Measurements from ENCODE around the gene HOXA2. TPM values are rescaled to one million over a fixed set of nuclear protein-coding genes. Genes with fewer than 3 reads are reported as not detected.

The HOXA2 gene
- polyA plus RNA-seq, 1 experiment, result 0.09 TPM

- no peak for DNase-seq (ENCODE audit: low read depth)
- Histone ChIP-seq H3K36me3 (ENCODE audit: control insufficient read depth, insufficient read depth, low read length) (no peaks in the 10 kb centered on the region), H3K27me3 (ENCODE audit: control insufficient read depth, insufficient read depth, low read length) (peaks cover 2% of the 10 kb centered on the region), H3K4me3 (ENCODE audit: low read depth, low read length) (no peak overlapping the region)
- ChIA-PET CTCF (no interaction called here), POLR2A (no interaction called here)
- TF ChIP-seq, protein P1, sequence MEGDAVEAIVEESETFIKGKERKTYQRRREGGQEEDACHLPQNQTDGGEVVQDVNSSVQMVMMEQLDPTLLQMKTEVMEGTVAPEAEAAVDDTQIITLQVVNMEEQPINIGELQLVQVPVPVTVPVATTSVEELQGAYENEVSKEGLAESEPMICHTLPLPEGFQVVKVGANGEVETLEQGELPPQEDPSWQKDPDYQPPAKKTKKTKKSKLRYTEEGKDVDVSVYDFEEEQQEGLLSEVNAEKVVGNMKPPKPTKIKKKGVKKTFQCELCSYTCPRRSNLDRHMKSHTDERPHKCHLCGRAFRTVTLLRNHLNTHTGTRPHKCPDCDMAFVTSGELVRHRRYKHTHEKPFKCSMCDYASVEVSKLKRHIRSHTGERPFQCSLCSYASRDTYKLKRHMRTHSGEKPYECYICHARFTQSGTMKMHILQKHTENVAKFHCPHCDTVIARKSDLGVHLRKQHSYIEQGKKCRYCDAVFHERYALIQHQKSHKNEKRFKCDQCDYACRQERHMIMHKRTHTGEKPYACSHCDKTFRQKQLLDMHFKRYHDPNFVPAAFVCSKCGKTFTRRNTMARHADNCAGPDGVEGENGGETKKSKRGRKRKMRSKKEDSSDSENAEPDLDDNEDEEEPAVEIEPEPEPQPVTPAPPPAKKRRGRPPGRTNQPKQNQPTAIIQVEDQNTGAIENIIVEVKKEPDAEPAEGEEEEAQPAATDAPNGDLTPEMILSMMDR (IDR thresholded peaks at IDR 0.05; ENCODE audit: insufficient read depth, low read depth, low read length), result no peak
Observed at GRCh38 chr7:27098578-27099451, 3.7 kb downstream of the HOXA2 start.

- Histone ChIP-seq H3K27me3 (ENCODE audit: control insufficient read depth, insufficient read depth, low read length) (no peaks in the 10 kb centered on the region), H3K4me3 (ENCODE audit: low read depth, low read length) (no peak overlapping the region), H3K36me3 (ENCODE audit: control insufficient read depth, insufficient read depth, low read length) (no peaks in the 10 kb centered on the region)
- POLR2A ChIA-PET, result no interaction called here
- no peak for DNase-seq (ENCODE audit: low read depth)
- CTCF ChIA-PET, result no interaction called here
- TF ChIP-seq, protein P1 (IDR thresholded peaks at IDR 0.05; ENCODE audit: insufficient read depth, low read depth, low read length), result no peak
Observed at GRCh38 chr7:27097686-27098577, 4.6 kb downstream of the HOXA2 start.

- Histone ChIP-seq H3K36me3 (ENCODE audit: control insufficient read depth, insufficient read depth, low read length) (no peaks in the 10 kb centered on the region), H3K4me3 (ENCODE audit: low read depth, low read length) (peak overlapping the region; percentile 87), H3K27me3 (ENCODE audit: control insufficient read depth, insufficient read depth, low read length) (no peaks in the 10 kb centered on the region)
- no peak for DNase-seq (ENCODE audit: low read depth)
- POLR2A ChIA-PET, result no interaction called here
- CTCF ChIA-PET, result interaction anchor here (0.6 to 1.5 kb wide), 7 partner anchors 12 to 54 kb away, joined by 3 to 6 read pairs (median 3); partner anchors contain the start of gene HOXA5
- TF ChIP-seq, protein P1 (IDR thresholded peaks at IDR 0.05; ENCODE audit: insufficient read depth, low read depth, low read length), result no peak
Observed at GRCh38 chr7:27096768-27097514, 5.5 kb downstream of the HOXA2 start.

DNA sequence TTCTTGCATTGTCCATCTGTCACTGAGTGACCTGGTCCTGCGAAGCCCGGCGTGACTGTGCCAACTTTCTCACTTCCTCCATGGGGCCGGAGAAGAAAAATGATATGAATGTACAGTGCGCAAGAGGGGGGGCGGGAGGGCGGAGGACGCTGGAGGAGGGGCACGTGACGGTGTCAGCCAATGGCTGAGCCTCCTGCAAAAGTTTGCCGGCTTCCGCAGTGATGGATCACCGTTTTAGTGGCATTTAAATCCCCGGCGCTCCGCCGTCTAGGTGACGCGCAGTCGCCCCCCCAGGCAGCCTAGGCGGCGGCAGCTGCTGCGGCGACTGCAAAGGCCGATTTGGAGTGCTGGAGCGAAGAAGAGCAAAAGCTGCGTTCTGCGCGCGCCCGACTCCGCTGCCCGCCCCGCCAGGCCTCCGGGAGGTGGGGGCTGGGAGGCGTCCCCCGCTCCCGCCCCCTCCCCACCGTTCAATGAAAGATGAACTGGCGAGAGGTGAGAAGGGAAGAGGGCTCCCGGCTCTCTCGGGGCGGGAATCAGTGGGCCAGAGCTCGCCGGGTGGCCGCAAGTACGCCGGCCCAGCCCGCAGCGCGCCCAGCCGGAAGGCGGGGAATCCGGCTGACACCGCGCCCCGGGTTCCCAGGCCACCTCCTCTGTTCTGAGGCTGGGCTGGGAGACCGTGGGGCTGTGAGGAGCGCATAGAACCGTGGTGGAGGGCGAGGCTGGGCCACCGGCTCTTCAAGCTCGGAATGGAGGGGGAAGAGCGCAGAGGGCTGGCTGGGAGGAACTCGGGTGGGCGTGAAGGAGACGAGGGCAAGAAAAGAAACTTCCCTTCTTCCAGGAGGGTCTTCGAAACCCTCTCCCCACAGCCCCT, 6.4 kb downstream of the HOXA2 start, which contains the start of gene HOXA1:
Gene HOXA1 (minus strand): TSS at position 104 of the 871 bp plus-strand sequence. CDS start 88 bp downstream, at position 16.
- POLR2A ChIA-PET, result no interaction called here
- TF ChIP-seq, protein P1 (IDR thresholded peaks at IDR 0.05; ENCODE audit: insufficient read depth, low read depth, low read length), result no peak
- CTCF ChIA-PET, result interaction anchor here (0.6 to 1.5 kb wide), 7 partner anchors 13 to 55 kb away, joined by 3 to 6 read pairs (median 3); partner anchors contain the start of gene HOXA5
- no peaks in the 10 kb centered on the region for H3K27me3 ChIP-seq (ENCODE audit: control insufficient read depth, insufficient read depth, low read length)
- H3K4me3 ChIP-seq (ENCODE audit: low read depth, low read length), result peak within 1 kb of the TSS; percentile 87
- DNase-seq (ENCODE audit: low read depth), result peak; percentile 48
- no peaks in the 10 kb centered on the region for H3K36me3 ChIP-seq (ENCODE audit: control insufficient read depth, insufficient read depth, low read length)

Measured in BJ (cell line).